Liver (tissue), 9 donors: ENCODE measurements around the gene ZSCAN1. TPM values are rescaled to one million over a fixed set of nuclear protein-coding genes. Genes with fewer than 3 reads are reported as not detected.

ENCODE experiments used
- DNase-seq: peaks from one replicate; pipeline ENCODE4 v3.0.0-alpha.2; 2017; ENCODE audit warnings: low spot score
- H3K27ac ChIP-seq, 2 donors: one replicate each; pipeline ENCODE4 v1.7.0; 2013; ENCODE audit warnings: inconsistent platforms in 2 of 2, low read length in 2 of 2, control low read depth in 1 of 2, low read depth in 1 of 2, mild to moderate bottlenecking in 1 of 2
- H3K27me3 ChIP-seq, 4 donors: one replicate each; pipeline versions ENCODE4 v1.6.1 to v1.7.0; 2013; ENCODE audit warnings: low read length in 3 of 4, inconsistent platforms in 1 of 4, mild to moderate bottlenecking in 1 of 4, moderate library complexity in 1 of 4; ENCODE audit not compliant: control insufficient read depth in 4 of 4, insufficient read depth in 4 of 4
- H3K36me3 ChIP-seq, 4 donors: one replicate each; pipeline versions ENCODE4 v1.6.1 to v1.7.0; 2013; ENCODE audit warnings: low read length in 3 of 4, mild to moderate bottlenecking in 3 of 4, low read depth in 1 of 4, moderate library complexity in 1 of 4; ENCODE audit not compliant: control insufficient read depth in 4 of 4, insufficient read depth in 3 of 4
- H3K4me1 ChIP-seq, 4 donors: one replicate each; pipeline versions ENCODE4 v1.6.1 to v1.7.0; 2013; ENCODE audit warnings: low read length in 3 of 4, mild to moderate bottlenecking in 3 of 4, moderate library complexity in 1 of 4; ENCODE audit not compliant: control insufficient read depth in 4 of 4, insufficient read depth in 4 of 4
- H3K4me3 ChIP-seq, 3 donors: one replicate each; pipeline versions ENCODE4 v1.6.1 to v1.7.0; 2013; ENCODE audit warnings: low read length in 3 of 3, control low read depth in 1 of 3, low read depth in 1 of 3, mild to moderate bottlenecking in 1 of 3
- H3K9ac ChIP-seq, 2 donors: one replicate each; pipeline ENCODE4 v1.7.0; 2013; ENCODE audit warnings: low read length in 2 of 2, mild to moderate bottlenecking in 2 of 2, moderate library complexity in 2 of 2, control low read depth in 1 of 2, low read depth in 1 of 2
- H3K9me3 ChIP-seq, 4 donors: one replicate each; pipeline versions ENCODE4 v1.6.1 to v1.7.0; 2013; ENCODE audit warnings: low read length in 3 of 4; ENCODE audit not compliant: control insufficient read depth in 4 of 4
- CTCF ChIP-seq: fragments of 150-350 bp; IDR thresholded peaks from 2 replicates; pipeline ENCODE4 v1.5.1; 2017; ENCODE audit warnings: improper control_type of control experiment, low read depth, low read length; ENCODE audit not compliant: missing input control
- FOXA2 ChIP-seq: IDR thresholded peaks from 2 replicates; pipeline ENCODE4 v1.6.1; 2016; ENCODE audit warnings: antibody characterized with exemption
- GABPA ChIP-seq, 2 donors: IDR thresholded peaks in 1 of 2; conservative IDR thresholded peaks in 1 of 2; 2 replicates each; pipeline ENCODE4 v1.6.1; 2016; ENCODE audit warnings: antibody characterized with exemption in 2 of 2, mild to moderate bottlenecking in 1 of 2, moderate library complexity in 1 of 2
- HNF4A ChIP-seq, 2 donors: conservative IDR thresholded peaks; 2 replicates each; pipeline ENCODE4 v1.6.1; 2016; ENCODE audit warnings: antibody characterized with exemption in 2 of 2, mild to moderate bottlenecking in 2 of 2
- JUND ChIP-seq, 2 donors: IDR thresholded peaks; 2 replicates each; pipeline ENCODE4 v1.6.1; 2016; ENCODE audit warnings: antibody characterized with exemption in 2 of 2
- NR2F2 ChIP-seq: IDR thresholded peaks from 2 replicates; pipeline ENCODE4 v1.6.1; 2016; ENCODE audit warnings: antibody characterized with exemption
- RAD21 ChIP-seq, 2 donors: IDR thresholded peaks; 2 replicates each; pipeline ENCODE4 v1.6.1; 2016; ENCODE audit warnings: antibody characterized with exemption in 2 of 2, mild to moderate bottlenecking in 2 of 2
- RXRA ChIP-seq, 2 donors: IDR thresholded peaks; 2 replicates each; pipeline ENCODE4 v1.6.1; 2017 to 2018; ENCODE audit warnings: antibody characterized with exemption in 2 of 2, mild to moderate bottlenecking in 1 of 2
- SP1 ChIP-seq: IDR thresholded peaks from 2 replicates; pipeline ENCODE4 v1.6.1; 2018; ENCODE audit warnings: antibody characterized with exemption, mild to moderate bottlenecking
- TAF1 ChIP-seq: conservative IDR thresholded peaks from 2 replicates; pipeline ENCODE4 v1.6.1; 2016; ENCODE audit warnings: antibody characterized with exemption, mild to moderate bottlenecking
- YY1 ChIP-seq: IDR thresholded peaks from 2 replicates; pipeline ENCODE4 v1.6.1; 2016; ENCODE audit warnings: antibody characterized with exemption, mild to moderate bottlenecking
- ZBTB33 ChIP-seq: IDR thresholded peaks from 2 replicates; pipeline ENCODE4 v1.6.1; 2016; ENCODE audit warnings: antibody characterized with exemption
- WGBS: extraction: QIAGEN DNeasy Blood & Tissue Kit; methylation state at CpG from one replicate; pipeline ENCODE4 v1.1.7; 2013; 5-methylcytosine and 5-hydroxymethylcytosine counted together
- polyA plus RNA-seq, 2 donors: library from polyadenylated mRNA; stranded (reverse) in 1 of 2; unstranded in 1 of 2; fragments of 200-250 nt in 1 of 2; fragments of >200 nt in 1 of 2; fragmentation: Nextera tagmentation in 1 of 2; extraction: Ambion mirVana in 1 of 2; gene quantifications; one replicate each; pipeline versions ENCODE4 v1.2.1 to v1.2.3, GENCODE V29; 2013 to 2015
- total RNA-seq, 2 donors: library from RNA; depleted of rRNA; stranded (reverse); fragments of >200 nt; gene quantifications; one replicate each; pipeline ENCODE4 v1.2.3, GENCODE V29; 2014
- TF ChIP-seq, protein P1 (sequence below): IDR thresholded peaks from 2 replicates; pipeline ENCODE4 v1.6.1; 2016; ENCODE audit warnings: antibody characterized with exemption, mild to moderate bottlenecking
- TF ChIP-seq, protein P2 (sequence below): IDR thresholded peaks from 2 replicates; pipeline ENCODE4 v1.6.1; 2016; ENCODE audit warnings: antibody characterized with exemption
- donor health status: healthy.
- donor health status: healthy.
- donor health status: healthy.
- donor health status: healthy.
- donor health status: healthy.

Gene ZSCAN1
- total and polyA plus RNA-seq, 4 donors, result 0.13 TPM; not detected in 3

GRCh38 chr19:58040751-58041525 lies 7.1 kb downstream of the ZSCAN1 start:
- Histone ChIP-seq H3K4me1 (no peaks in the 10 kb centered on the region), H3K27me3 (no peaks in the 10 kb centered on the region), H3K4me3 (peak overlapping the region in 1 of 3 donors; percentile 22), H3K9ac (no peak overlapping the region), H3K36me3 (no peaks in the 10 kb centered on the region), H3K27ac (no peak overlapping the region), H3K9me3 (peaks cover 39 to 65% (median 57%) of the 10 kb centered on the region in 4 donors)
- DNase-seq, result no peak
- TF ChIP-seq ZBTB33 (no peak), YY1 (no peak), FOXA2 (no peak), CTCF (no peak), SP1 (no peak), NR2F2 (no peak), RXRA (IDR thresholded peaks at IDR 0.05) (no peak), JUND (IDR thresholded peaks at IDR 0.05) (no peak), GABPA (IDR thresholded peaks at IDR 0.05 in 1 of 2, conservative IDR thresholded peaks at IDR 0.05 in 1 of 2) (no peak), RAD21 (IDR thresholded peaks at IDR 0.05) (no peak), HNF4A (conservative IDR thresholded peaks at IDR 0.05) (no peak), TAF1 (no peak)
- TF ChIP-seq, protein P1, sequence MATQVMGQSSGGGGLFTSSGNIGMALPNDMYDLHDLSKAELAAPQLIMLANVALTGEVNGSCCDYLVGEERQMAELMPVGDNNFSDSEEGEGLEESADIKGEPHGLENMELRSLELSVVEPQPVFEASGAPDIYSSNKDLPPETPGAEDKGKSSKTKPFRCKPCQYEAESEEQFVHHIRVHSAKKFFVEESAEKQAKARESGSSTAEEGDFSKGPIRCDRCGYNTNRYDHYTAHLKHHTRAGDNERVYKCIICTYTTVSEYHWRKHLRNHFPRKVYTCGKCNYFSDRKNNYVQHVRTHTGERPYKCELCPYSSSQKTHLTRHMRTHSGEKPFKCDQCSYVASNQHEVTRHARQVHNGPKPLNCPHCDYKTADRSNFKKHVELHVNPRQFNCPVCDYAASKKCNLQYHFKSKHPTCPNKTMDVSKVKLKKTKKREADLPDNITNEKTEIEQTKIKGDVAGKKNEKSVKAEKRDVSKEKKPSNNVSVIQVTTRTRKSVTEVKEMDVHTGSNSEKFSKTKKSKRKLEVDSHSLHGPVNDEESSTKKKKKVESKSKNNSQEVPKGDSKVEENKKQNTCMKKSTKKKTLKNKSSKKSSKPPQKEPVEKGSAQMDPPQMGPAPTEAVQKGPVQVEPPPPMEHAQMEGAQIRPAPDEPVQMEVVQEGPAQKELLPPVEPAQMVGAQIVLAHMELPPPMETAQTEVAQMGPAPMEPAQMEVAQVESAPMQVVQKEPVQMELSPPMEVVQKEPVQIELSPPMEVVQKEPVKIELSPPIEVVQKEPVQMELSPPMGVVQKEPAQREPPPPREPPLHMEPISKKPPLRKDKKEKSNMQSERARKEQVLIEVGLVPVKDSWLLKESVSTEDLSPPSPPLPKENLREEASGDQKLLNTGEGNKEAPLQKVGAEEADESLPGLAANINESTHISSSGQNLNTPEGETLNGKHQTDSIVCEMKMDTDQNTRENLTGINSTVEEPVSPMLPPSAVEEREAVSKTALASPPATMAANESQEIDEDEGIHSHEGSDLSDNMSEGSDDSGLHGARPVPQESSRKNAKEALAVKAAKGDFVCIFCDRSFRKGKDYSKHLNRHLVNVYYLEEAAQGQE, result no peak
- TF ChIP-seq, protein P2, sequence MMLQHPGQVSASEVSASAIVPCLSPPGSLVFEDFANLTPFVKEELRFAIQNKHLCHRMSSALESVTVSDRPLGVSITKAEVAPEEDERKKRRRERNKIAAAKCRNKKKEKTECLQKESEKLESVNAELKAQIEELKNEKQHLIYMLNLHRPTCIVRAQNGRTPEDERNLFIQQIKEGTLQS, result no peak
- 79% methylated on average over 21 of the region's 21 CpGs for WGBS
